Ovary (tissue), 9 donors: ENCODE data around the gene TNFRSF6B. TPM values are rescaled to one million over a fixed set of nuclear protein-coding genes. Genes with fewer than 3 reads are reported as not detected.

ENCODE experiments used
- DNase-seq, 5 donors: peaks; one replicate each; pipeline ENCODE4 v3.0.0-alpha.2; 2019 to 2020
- H3K27ac ChIP-seq, 2 donors: fragments of 200-600 bp; one replicate each; pipeline versions ENCODE4 v1.5.1 to v1.8.0; 2019 to 2022
- H3K27me3 ChIP-seq: fragments of 200-600 bp; one replicate; pipeline ENCODE4 v1.8.0; 2022
- H3K36me3 ChIP-seq: fragments of 200-600 bp; sonication (generic); one replicate; pipeline ENCODE4 v1.5.1; 2019
- H3K4me1 ChIP-seq: one replicate; pipeline ENCODE4 v1.8.1; 2013; ENCODE audit warnings: mild to moderate bottlenecking, moderate library complexity; ENCODE audit not compliant: insufficient read depth
- H3K4me3 ChIP-seq: fragments of 200-600 bp; sonication (generic); one replicate; pipeline ENCODE4 v1.5.1; 2017
- H3K9me3 ChIP-seq, 2 donors: fragments of 200-600 bp in 1 of 2; sonication (generic) in 1 of 2; one replicate each; pipeline versions ENCODE4 v1.5.1 to v1.8.1; 2013 to 2019; ENCODE audit warnings: mild to moderate bottlenecking in 1 of 2, moderate library complexity in 1 of 2
- EP300 ChIP-seq: sonication (generic); formaldehyde crosslinking; IDR thresholded peaks from one replicate; pipeline ENCODE4 v1.6.1; 2017; ENCODE audit warnings: antibody characterized with exemption
- POLR2A ChIP-seq: fragments of 450-650 bp; IDR thresholded peaks from one replicate; pipeline ENCODE4 v1.6.1; 2017; ENCODE audit warnings: antibody characterized with exemption, mild to moderate bottlenecking, moderate library complexity
- WGBS, 3 donors: extraction: QIAGEN DNeasy Blood & Tissue Kit in 1 of 3; methylation state at CpG; one replicate each; pipeline versions ENCODE4 v1.1.5 to v1.1.7; 2013 to 2017; 5-methylcytosine and 5-hydroxymethylcytosine counted together
- intact Hi-C, 4 donors: fragments of 100-400 bp; cut with DNase I; formaldehyde crosslinking; loops; one replicate each; pipeline versions ENCODE4 v1.11.0 to v1.15.1; 2022 to 2023
- polyA plus RNA-seq, 2 donors: library from polyadenylated mRNA; stranded (reverse); fragments of 200-250 nt in 1 of 2; fragments of 350-450 nt in 1 of 2; fragmentation: Illumina TruSeq in 1 of 2; extraction: RNeasy Lipid Tissue Mini Kit (QIAGEN cat#74804) in 1 of 2; gene quantifications; one replicate each; pipeline ENCODE4 v1.2.3, GENCODE V29; 2013 to 2014
- total RNA-seq, 7 donors: library from RNA; depleted of rRNA in 2 of 7; stranded (reverse); fragments of >200 nt in 2 of 7; fragmentation: NEBNext Ultra II Directional in 3 of 7; extraction: Animal tissue kit (Norgen Biotek cat#: 25700) in 3 of 7; gene quantifications; one replicate each; pipeline versions ENCODE4 v1.1.0 to v1.2.4, GENCODE V29; 2016 to 2023
- TF ChIP-seq, protein P1 (sequence below), 3 donors: fragments of 450-650 bp in 2 of 3; fragments of 200-600 bp in 1 of 3; IDR thresholded peaks; one replicate each; pipeline versions ENCODE4 v1.5.1 to v1.8.0; 2016 to 2022; ENCODE audit warnings: antibody characterized with exemption in 3 of 3, mild to moderate bottlenecking in 1 of 3
- donor health status: DM: no; HTN: no; CAD: no; lungs with moderate emphysema.
- donor health status: DM: no; HTN: no; CAD: no.
- donor health status: Bipolar disorder and iron deficiency.
- donor health status: DM: yes; HTN: yes; CAD: no.
- donor health status: DM: no; HTN: no; CAD: no.
- donor health status: DM: yes; HTN: yes; CAD: no.

Gene TNFRSF6B
- total and polyA plus RNA-seq, 9 donors = 2.0 to 7.0 (median 4.2) TPM; not detected in 1

DNA sequence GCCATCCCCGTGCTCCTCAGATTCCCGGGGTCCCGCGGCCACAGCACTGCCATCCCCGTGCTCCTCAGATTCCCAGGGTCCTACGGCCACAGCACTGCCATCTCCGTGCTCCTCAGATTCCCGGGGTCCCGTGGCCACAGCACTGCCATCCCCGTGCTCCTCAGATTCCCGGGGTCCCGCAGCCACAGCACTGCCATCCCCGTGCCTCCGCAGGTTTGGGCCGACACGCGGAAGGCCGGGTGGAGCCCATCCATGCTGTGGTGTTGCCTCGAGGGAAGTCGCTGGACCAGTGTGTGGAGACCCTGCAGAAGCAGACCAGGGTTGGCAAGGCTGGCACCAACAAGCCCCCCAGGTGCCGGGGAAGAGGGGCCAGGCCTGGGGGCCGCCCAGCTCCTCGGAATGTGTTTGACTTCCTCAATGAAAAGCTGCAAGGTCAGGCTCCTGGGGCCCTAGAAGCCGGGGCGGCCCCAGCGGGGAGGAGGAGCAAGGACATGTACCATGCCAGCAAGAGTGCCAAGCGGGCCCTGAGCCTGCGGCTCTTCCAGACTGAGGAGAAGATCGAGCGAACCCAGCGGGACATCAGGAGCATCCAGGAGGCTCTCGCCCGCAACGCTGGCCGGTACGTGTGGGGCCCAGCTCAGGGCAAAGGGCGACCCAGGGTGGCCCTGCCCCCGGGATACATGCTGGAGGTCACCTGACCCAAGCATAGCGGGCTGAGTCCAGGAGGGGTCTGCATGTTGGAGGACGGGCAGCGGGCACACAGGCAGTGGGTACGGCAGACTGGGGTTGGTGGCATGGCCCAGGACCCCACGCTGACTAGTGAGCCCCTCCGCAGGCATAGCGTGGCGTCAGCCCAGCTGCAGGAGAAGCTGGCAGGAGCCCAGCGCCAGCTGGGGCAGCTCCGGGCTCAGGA is 38.8 kb downstream of the TNFRSF6B start:
- 78 to 93% (median 89%) methylated on average over 43 to 48 of the region's 48 CpGs for WGBS, 3 donors
- Histone ChIP-seq H3K9me3 (no peaks in the 10 kb centered on the region), H3K36me3 (no peaks in the 10 kb centered on the region), H3K27ac (no peak overlapping the region), H3K4me1 (peaks cover 3% of the 10 kb centered on the region), H3K27me3 (no peaks in the 10 kb centered on the region), H3K4me3 (no peak overlapping the region)
- intact Hi-C loops = no loop called here
- peak in 3 of 5 donors; percentile 42 to 44 (median 42) for DNase-seq
- TF ChIP-seq POLR2A (no peak), EP300 (no peak)
- TF ChIP-seq, protein P1, sequence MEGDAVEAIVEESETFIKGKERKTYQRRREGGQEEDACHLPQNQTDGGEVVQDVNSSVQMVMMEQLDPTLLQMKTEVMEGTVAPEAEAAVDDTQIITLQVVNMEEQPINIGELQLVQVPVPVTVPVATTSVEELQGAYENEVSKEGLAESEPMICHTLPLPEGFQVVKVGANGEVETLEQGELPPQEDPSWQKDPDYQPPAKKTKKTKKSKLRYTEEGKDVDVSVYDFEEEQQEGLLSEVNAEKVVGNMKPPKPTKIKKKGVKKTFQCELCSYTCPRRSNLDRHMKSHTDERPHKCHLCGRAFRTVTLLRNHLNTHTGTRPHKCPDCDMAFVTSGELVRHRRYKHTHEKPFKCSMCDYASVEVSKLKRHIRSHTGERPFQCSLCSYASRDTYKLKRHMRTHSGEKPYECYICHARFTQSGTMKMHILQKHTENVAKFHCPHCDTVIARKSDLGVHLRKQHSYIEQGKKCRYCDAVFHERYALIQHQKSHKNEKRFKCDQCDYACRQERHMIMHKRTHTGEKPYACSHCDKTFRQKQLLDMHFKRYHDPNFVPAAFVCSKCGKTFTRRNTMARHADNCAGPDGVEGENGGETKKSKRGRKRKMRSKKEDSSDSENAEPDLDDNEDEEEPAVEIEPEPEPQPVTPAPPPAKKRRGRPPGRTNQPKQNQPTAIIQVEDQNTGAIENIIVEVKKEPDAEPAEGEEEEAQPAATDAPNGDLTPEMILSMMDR (IDR thresholded peaks at IDR 0.05) = no peak

DNA sequence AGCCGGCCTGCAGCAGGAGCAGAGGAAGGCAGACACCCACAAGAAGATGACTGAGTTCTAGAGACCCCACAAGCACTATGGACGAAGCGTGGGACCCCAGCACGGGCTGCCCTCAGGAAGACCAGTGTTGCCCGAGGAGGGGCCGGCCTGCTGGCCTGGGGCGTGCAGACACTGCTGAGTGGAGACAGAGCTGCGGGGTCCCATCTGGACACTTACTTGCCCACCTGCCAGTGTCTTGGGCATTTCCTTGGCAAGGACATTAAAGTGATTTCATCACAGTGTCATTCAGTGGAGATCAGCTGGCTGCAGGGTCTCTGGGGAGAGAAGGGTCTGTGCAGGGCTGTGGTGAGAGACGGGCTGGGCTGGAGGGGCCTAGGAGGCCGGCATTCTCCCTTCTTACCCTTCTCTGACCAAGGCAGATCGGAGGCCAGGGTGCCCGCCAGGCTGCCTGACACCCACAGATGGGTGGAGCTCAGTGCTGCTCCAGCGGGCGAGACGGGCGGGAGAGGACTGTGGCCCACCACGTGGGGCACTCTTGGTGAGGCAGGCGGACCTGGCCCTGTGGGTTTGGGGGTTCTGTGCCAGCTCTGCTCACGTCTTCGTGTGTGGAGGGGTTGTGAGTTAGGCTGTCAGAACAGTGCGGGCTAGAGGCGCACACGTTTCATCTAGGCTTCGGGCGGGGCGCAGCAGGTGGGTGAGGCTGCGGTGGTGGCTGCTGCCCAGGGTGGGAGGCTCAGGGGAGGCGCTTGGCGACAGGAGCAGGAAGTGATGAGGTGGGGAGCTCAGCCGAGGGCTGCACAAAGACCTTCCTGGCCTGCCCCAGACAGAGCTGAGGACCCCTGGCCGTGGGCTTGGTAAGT is 39.6 kb downstream of the TNFRSF6B start, which contains the start of gene LIME1:
TSS of gene LIME1 (plus strand) at position 806 of the 860 bp plus-strand sequence. CDS start 886 bp downstream, outside the sequence.
- no peaks in the 10 kb centered on the region for H3K36me3 ChIP-seq
- H3K27ac ChIP-seq = no peak within 1 kb of the TSS
- no peaks in the 10 kb centered on the region for H3K9me3 ChIP-seq
- peak in 3 of 5 donors; percentile 23 to 41 (median 39) for DNase-seq
- intact Hi-C loops = no loop called here
- peaks cover 3% of the 10 kb centered on the region for H3K4me1 ChIP-seq
- no peaks in the 10 kb centered on the region for H3K27me3 ChIP-seq
- WGBS, 3 donors = 83 to 84% (median 83%) methylated on average over 31 of the region's 31 CpGs
- no peak within 1 kb of the TSS for H3K4me3 ChIP-seq
- no peak for TF ChIP-seq EP300
- TF ChIP-seq, protein P1 (IDR thresholded peaks at IDR 0.05) = no peak
- TF ChIP-seq POLR2A = no peak

DNA sequence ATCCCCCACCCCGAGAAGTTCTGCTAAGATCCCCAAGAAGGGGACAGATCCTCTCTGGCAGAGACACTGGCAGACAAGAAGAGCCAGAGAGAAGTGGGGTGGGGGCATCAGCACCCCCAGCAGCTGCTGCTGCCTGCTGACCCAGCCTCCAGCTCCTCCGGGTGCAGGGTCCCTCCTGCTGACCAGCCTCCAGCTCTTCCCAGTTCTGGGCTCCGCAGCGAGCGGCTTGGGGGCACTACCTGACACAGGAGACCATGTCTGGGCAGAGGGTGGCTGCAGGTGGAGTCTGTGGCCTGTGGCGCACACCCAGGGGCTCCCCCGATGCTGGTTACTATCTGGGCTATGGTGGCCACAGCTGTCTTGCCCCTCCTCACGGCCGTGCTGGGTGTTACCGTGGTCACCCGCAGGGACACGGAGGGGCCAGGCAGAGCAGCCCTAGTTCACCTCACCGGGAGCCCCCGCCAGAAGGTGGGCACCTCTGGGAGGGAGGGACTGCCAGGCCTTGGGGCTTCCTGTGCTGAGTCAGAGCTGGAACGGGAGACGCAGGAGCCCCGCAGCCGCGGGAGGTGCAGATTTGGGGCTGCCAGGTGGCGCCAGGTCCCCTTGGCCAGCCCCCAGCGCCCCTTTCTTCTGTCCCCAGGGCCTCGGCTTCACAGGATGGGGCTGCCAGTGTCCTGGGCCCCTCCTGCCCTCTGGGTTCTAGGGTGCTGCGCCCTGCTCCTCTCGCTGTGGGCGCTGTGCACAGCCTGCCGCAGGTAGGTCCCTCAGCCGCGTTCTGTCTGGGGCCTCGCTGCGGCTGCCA is 40.6 kb downstream of the TNFRSF6B start:
- WGBS, 3 donors = 70 to 83% (median 75%) methylated on average over 24 to 30 of the region's 30 CpGs
- Histone ChIP-seq H3K4me1 (peaks cover 10% of the 10 kb centered on the region), H3K27ac (no peak overlapping the region), H3K27me3 (no peaks in the 10 kb centered on the region), H3K9me3 (no peaks in the 10 kb centered on the region), H3K4me3 (no peak overlapping the region), H3K36me3 (no peaks in the 10 kb centered on the region)
- peak in 4 of 5 donors; percentile 24 to 47 (median 45) for DNase-seq
- TF ChIP-seq, protein P1 (IDR thresholded peaks at IDR 0.05) = no peak
- TF ChIP-seq EP300 = no peak
- no peak for TF ChIP-seq POLR2A
- intact Hi-C loops = no loop called here

DNA sequence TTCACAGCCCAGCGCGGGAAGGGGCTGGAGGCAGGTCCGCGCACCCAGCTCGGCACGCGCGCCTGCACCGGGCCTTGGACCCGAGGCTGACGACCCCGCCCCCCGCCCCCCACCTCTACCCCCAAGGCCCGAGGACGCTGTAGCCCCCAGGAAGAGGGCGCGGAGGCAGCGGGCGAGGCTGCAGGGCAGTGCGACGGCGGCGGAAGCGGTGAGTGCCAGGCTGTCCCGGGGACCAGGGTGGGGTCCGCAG is 41.2 kb downstream of the TNFRSF6B start:
- no peaks in the 10 kb centered on the region for H3K9me3 ChIP-seq
- no peak for TF ChIP-seq POLR2A
- intact Hi-C loops = no loop called here
- peak in 3 of 5 donors; percentile 50 to 54 (median 53) for DNase-seq
- H3K4me1 ChIP-seq = peaks cover 11% of the 10 kb centered on the region
- no peak overlapping the region for H3K27ac ChIP-seq
- no peaks in the 10 kb centered on the region for H3K36me3 ChIP-seq
- H3K4me3 ChIP-seq = no peak overlapping the region
- 31 to 68% (median 65%) methylated on average over 25 to 26 of the region's 26 CpGs for WGBS, 3 donors
- no peaks in the 10 kb centered on the region for H3K27me3 ChIP-seq
